Vagina (tissue), 2 donors: ENCODE data around the gene ENOX1.

Experiments used
- POLR2A ChIP-seq, 2 donors: fragments of 450-650 bp; IDR thresholded peaks; one replicate each; pipeline ENCODE4 v1.6.1; 2017; ENCODE audit warnings: antibody characterized with exemption in 2 of 2, mild to moderate bottlenecking in 2 of 2, moderate library complexity in 2 of 2
- POLR2AphosphoS5 ChIP-seq, 2 donors: sonication (generic); formaldehyde crosslinking; IDR thresholded peaks; one replicate each; pipeline ENCODE4 v1.9.0; 2017; ENCODE audit warnings: antibody characterized with exemption in 2 of 2, mild to moderate bottlenecking in 2 of 2, low read depth in 1 of 2; ENCODE audit not compliant: insufficient read depth in 1 of 2
- TF ChIP-seq, protein P1 (sequence below), 3 experiments: fragments of 450-650 bp in 2 of 3; fragments of 200-600 bp in 1 of 3; sonication (generic) in 1 of 3; IDR thresholded peaks; one replicate each; pipeline ENCODE4 v1.5.1; 2017 to 2019; ENCODE audit warnings: antibody characterized with exemption in 3 of 3, mild to moderate bottlenecking in 2 of 3, moderate library complexity in 2 of 3

DNA sequence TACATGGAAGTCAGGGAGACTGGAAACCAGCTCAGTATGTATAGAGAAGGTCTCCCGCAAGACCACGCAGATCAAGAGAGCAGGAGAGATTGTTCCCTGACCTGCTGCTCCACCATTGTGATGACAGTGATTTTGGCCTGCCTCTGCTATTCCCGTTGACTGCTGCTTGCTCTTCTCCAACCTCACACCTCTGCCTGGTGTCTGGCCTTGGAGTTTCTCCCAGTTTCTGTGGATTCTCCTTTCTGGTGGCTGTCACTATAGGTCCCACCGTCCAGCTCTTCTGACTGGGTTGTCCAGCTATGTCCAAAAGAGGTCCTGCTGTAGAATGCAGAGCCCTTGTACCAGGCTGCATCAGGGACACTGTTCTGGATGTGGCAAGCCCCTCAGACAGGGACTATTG, 591.7 kb downstream of the ENOX1 start:
- TF ChIP-seq POLR2AphosphoS5 (IDR thresholded peaks at IDR 0.05; ENCODE audit: insufficient read depth in 1 of 2, low read depth in 1 of 2) (no peak), POLR2A (IDR thresholded peaks at IDR 0.05) (no peak)
- TF ChIP-seq, protein P1, sequence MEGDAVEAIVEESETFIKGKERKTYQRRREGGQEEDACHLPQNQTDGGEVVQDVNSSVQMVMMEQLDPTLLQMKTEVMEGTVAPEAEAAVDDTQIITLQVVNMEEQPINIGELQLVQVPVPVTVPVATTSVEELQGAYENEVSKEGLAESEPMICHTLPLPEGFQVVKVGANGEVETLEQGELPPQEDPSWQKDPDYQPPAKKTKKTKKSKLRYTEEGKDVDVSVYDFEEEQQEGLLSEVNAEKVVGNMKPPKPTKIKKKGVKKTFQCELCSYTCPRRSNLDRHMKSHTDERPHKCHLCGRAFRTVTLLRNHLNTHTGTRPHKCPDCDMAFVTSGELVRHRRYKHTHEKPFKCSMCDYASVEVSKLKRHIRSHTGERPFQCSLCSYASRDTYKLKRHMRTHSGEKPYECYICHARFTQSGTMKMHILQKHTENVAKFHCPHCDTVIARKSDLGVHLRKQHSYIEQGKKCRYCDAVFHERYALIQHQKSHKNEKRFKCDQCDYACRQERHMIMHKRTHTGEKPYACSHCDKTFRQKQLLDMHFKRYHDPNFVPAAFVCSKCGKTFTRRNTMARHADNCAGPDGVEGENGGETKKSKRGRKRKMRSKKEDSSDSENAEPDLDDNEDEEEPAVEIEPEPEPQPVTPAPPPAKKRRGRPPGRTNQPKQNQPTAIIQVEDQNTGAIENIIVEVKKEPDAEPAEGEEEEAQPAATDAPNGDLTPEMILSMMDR (IDR thresholded peaks at IDR 0.05): no peak
